ENCODE data around the gene EPGN. TPM values are rescaled to one million over a fixed set of nuclear protein-coding genes. Genes with fewer than 3 reads are reported as not detected.

Gene EPGN
- total and polyA plus RNA-seq, 2 of the 8 experiments (the other 6 are each of a cell fraction or from before 2014, with no cell fraction given), result not detected

GRCh38 chr4:74314944-74315343 lies 6.7 kb downstream of the EPGN start:
- 94% methylated on average over 2 of the region's 2 CpGs; no CpG with 5 or more reads in 1 of the 2 experiments for WGBS, 2 experiments (ENCODE audit: extremely low coverage in 1 of 2, insufficient coverage in 1 of 2, insufficient read length in 1 of 2, insufficient replicate concordance in 2 of 2, low coverage in 1 of 2, low lambda C conversion rate in 2 of 2, missing lambda C conversion rate in 1 of 2)
- Histone ChIP-seq H4K8ac (ENCODE audit: extremely low read depth, insufficient read depth, low read length) (no peak overlapping the region), H2BK15ac (ENCODE audit: low read length) (no peak overlapping the region), H2BK5ac (ENCODE audit: low read depth, low read length) (no peak overlapping the region), H4K20me1 (replicated peaks in 1 of 2; ENCODE audit: control insufficient read depth in 1 of 2, insufficient read depth in 2 of 2, low read length in 2 of 2) (no peaks in the 10 kb centered on the region), H3K56ac (replicated peaks; ENCODE audit: insufficient read length, low read depth, low read length) (no peak overlapping the region), H3K9ac (replicated peaks in 1 of 4; ENCODE audit: extremely low read depth in 1 of 4, low read depth in 3 of 4, low read length in 3 of 4) (no peak overlapping the region), H3K79me1 (ENCODE audit: low read depth, low read length) (no peaks in the 10 kb centered on the region), H2BK12ac (ENCODE audit: low read depth, low read length) (no peak overlapping the region), H4K91ac (replicated peaks; ENCODE audit: insufficient read length, low read length) (no peak overlapping the region), H2AFZ (ENCODE audit: low read length) (no peak overlapping the region), H4K5ac (ENCODE audit: insufficient read length, low read depth, low read length) (no peak overlapping the region), H3K4me2 (ENCODE audit: insufficient read depth in 1 of 2, low read depth in 2 of 2, low read length in 2 of 2) (no peak overlapping the region), H3K36me3 (ENCODE audit: control insufficient read depth in 2 of 4, insufficient read depth in 4 of 4, low read length in 3 of 4) (no peaks in the 10 kb centered on the region), H3K4ac (replicated peaks; ENCODE audit: insufficient read length, low read depth, low read length) (no peak overlapping the region), H3K23me2 (ENCODE audit: low read depth, low read length) (no peaks in the 10 kb centered on the region), H3K79me2 (ENCODE audit: control insufficient read depth in 1 of 2, insufficient read depth in 2 of 2, low read length in 2 of 2) (no peaks in the 10 kb centered on the region), H3K4me3 (ENCODE audit: extremely low read depth in 1 of 4, insufficient read depth in 2 of 4, low read depth in 3 of 4, low read length in 4 of 4) (no peak overlapping the region), H2BK20ac (ENCODE audit: low read length) (no peak overlapping the region), H3K27ac (ENCODE audit: low read depth, low read length) (no peak overlapping the region), H3K9me3 (ENCODE audit: insufficient read depth in 2 of 2, low read depth in 1 of 2, low read length in 1 of 2) (no peaks in the 10 kb centered on the region), H3K27me3 (replicated peaks in 1 of 4; ENCODE audit: control insufficient read depth in 3 of 4, extremely low read depth in 1 of 4, insufficient read depth in 3 of 4, low read length in 3 of 4) (no peaks in the 10 kb centered on the region), H2AK5ac (ENCODE audit: low read depth, low read length) (no peak overlapping the region), H3K4me1 (replicated peaks in 1 of 4; ENCODE audit: control insufficient read depth in 3 of 4, insufficient read depth in 4 of 4, low read length in 3 of 4) (no peaks in the 10 kb centered on the region), H2BK120ac (replicated peaks; ENCODE audit: low read depth, low read length) (no peak overlapping the region), H3K23ac (ENCODE audit: insufficient read length) (no peak overlapping the region), H3K18ac (ENCODE audit: extremely low read depth, low read length) (no peak overlapping the region), H3K14ac (ENCODE audit: insufficient read length) (no peak overlapping the region)
- ChIA-PET CTCF (ENCODE audit: partially characterized antibody) (interaction anchor here (0.8 to 1.8 kb wide), 6 partner anchors 9 to 544 kb away, joined by 3 to 8 read pairs (median 4); no protein-coding TSS in a partner anchor), POLR2A (ENCODE audit: partially characterized antibody) (no interaction called here)
- TF ChIP-seq KDM4A (IDR thresholded peaks at IDR 0.05; ENCODE audit: low read depth, low read length, severe bottlenecking) (no peak), EGR1 (IDR thresholded peaks at IDR 0.05; ENCODE audit: borderline replicate concordance, low read depth, low read length) (no peak)
- FAIRE-seq (no peak), DNase-seq (ENCODE audit: low read depth in 1 of 2, low spot score in 2 of 2) (no peak)

Data from H1 (cell line).